HG03571 (cell line): ENCODE results near the gene STAT4.

ENCODE experiments used
- ATAC-seq: cut with Tn5 transposase; IDR thresholded peaks from one replicate; pipeline ENCODE4 v1.9.1; 2021; ENCODE audit not compliant: unreplicated experiment

The STAT4 gene

GRCh38 chr2:191050640-191050987 is 100.2 kb downstream of the STAT4 start:
- no peak for ATAC-seq

- peak; percentile 56 for ATAC-seq
Measured at GRCh38 chr2:191049728-191050639, 100.8 kb downstream of the STAT4 start.

- ATAC-seq = no peak
Measured at GRCh38 chr2:191048073-191048472, 102.7 kb downstream of the STAT4 start.

GRCh38 chr2:191045141-191045540 is 105.7 kb downstream of the STAT4 start:
- no peak for ATAC-seq

GRCh38 chr2:191043438-191043837 is 107.4 kb downstream of the STAT4 start:
- no peak for ATAC-seq

- ATAC-seq = no peak
Measured at GRCh38 chr2:191041418-191042161, 109.2 kb downstream of the STAT4 start.

- ATAC-seq = no peak
Measured at GRCh38 chr2:191039616-191040015, 111.2 kb downstream of the STAT4 start.

- ATAC-seq = no peak
Measured at GRCh38 chr2:191038741-191039140, 112.1 kb downstream of the STAT4 start.

GRCh38 chr2:191038241-191038725 is 112.5 kb downstream of the STAT4 start:
- no peak for ATAC-seq

GRCh38 chr2:191037351-191037750 is 113.4 kb downstream of the STAT4 start:
- no peak for ATAC-seq

GRCh38 chr2:191036363-191036762 is 114.4 kb downstream of the STAT4 start:
- ATAC-seq = no peak

GRCh38 chr2:191032588-191033429 is 118.0 kb downstream of the STAT4 start:
- ATAC-seq = no peak

- no peak for ATAC-seq
Measured at GRCh38 chr2:191031256-191031655, 119.5 kb downstream of the STAT4 start.

GRCh38 chr2:191030521-191031154 is 120.2 kb downstream of the STAT4 start:
- ATAC-seq = peak; percentile 95

- no peak for ATAC-seq
Measured at GRCh38 chr2:191029280-191029950, 121.4 kb downstream of the STAT4 start.

- ATAC-seq = no peak
Measured at GRCh38 chr2:191026377-191026776, 124.4 kb downstream of the STAT4 start.

GRCh38 chr2:191025135-191025534 is 125.7 kb downstream of the STAT4 start:
- ATAC-seq = no peak

- no peak for ATAC-seq
Measured at GRCh38 chr2:191023235-191023679, 127.5 kb downstream of the STAT4 start.

GRCh38 chr2:191020742-191021381 is 129.9 kb downstream of the STAT4 start:
- ATAC-seq = peak; percentile 16
